ENCODE measurements around the gene ST6GALNAC4.

The ST6GALNAC4 gene

DNA sequence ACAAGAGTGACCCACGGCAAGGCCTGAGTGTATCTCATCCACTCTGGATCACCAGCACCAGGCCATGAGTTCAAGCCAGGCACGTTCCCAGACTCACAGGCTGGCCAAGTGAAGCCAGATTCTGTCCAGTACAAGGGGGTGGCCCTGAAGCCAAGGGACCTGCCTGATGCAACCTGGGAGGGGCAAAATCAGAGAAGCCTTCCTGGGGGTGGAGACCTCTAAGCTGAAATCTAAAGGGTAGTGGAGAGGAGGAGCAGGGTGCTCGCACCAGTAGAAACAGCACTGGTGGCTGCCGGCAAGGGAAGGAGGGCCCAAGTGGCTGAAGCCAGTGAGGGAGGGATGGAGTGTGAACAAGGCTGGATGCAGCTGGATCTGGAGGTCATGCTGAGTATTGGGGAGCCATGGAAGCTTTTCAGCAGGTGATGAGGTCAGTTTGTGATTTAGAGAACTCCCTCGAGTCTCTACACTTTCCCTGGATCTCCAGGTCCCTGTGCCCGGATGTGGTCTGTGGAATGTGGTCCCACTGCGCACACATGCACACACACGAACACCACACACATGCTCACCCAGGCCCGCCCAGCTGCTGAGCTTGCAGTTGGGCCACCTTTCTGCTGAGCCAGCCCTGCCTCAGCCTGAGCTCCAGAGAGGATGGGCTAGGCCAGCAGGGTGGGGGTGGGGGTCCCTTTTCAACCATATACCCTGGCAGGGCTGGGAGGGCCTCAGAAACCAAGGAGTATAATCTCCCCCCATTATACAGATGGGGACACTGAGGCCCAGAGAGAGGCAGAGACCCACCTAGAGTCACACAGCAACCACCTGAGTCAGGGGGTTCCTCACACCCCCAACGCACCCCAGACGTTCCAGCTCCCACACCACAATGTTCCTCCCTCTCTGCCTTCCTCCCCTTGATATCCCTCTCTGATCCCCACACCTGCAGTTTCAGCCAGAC lies 12.1 kb upstream of the ST6GALNAC4 start:
- H3K4me3 ChIP-seq (ENCODE audit: low read depth, low read length): no peak overlapping the region
- TF ChIP-seq, protein P1, sequence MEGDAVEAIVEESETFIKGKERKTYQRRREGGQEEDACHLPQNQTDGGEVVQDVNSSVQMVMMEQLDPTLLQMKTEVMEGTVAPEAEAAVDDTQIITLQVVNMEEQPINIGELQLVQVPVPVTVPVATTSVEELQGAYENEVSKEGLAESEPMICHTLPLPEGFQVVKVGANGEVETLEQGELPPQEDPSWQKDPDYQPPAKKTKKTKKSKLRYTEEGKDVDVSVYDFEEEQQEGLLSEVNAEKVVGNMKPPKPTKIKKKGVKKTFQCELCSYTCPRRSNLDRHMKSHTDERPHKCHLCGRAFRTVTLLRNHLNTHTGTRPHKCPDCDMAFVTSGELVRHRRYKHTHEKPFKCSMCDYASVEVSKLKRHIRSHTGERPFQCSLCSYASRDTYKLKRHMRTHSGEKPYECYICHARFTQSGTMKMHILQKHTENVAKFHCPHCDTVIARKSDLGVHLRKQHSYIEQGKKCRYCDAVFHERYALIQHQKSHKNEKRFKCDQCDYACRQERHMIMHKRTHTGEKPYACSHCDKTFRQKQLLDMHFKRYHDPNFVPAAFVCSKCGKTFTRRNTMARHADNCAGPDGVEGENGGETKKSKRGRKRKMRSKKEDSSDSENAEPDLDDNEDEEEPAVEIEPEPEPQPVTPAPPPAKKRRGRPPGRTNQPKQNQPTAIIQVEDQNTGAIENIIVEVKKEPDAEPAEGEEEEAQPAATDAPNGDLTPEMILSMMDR (IDR thresholded peaks at IDR 0.05; ENCODE audit: low read depth, low read length): no peak

DNA sequence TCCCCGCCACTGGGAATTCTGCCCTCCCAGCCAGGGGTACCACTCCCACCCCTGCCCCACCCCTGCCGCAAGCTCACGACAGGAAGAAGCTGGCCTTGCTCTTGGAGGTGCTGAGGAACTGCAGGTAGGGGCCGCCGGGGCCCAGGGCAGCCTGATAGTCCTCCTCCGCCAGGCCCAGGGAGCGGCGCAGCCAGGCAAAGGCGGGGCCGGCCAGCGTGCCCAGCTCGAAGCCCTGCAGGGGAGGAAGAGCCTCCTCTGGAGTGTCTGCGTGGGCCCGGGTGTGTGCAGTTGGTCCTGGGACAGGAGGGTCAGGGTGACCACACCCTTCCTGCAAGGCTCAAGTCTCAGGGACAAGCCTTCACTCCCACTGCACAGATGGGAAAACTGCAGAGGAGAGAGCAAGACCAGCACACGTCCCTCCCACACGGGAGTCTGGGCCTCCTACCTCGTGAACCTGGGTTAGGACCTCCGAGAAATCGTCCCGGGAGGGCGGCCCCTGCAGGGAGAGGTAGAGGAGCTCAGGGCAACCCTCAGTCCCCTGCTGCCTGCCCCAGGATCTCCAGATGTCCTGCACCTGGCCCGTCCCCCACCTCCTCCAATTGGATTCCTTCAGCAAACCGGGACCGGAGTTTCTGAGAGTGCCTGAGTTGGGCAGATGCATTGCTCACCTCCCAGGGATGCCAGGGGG lies 11.3 kb upstream of the ST6GALNAC4 start:
- TF ChIP-seq, protein P1 (IDR thresholded peaks at IDR 0.05; ENCODE audit: low read depth, low read length): no peak
- H3K4me3 ChIP-seq (ENCODE audit: low read depth, low read length): no peak overlapping the region

DNA sequence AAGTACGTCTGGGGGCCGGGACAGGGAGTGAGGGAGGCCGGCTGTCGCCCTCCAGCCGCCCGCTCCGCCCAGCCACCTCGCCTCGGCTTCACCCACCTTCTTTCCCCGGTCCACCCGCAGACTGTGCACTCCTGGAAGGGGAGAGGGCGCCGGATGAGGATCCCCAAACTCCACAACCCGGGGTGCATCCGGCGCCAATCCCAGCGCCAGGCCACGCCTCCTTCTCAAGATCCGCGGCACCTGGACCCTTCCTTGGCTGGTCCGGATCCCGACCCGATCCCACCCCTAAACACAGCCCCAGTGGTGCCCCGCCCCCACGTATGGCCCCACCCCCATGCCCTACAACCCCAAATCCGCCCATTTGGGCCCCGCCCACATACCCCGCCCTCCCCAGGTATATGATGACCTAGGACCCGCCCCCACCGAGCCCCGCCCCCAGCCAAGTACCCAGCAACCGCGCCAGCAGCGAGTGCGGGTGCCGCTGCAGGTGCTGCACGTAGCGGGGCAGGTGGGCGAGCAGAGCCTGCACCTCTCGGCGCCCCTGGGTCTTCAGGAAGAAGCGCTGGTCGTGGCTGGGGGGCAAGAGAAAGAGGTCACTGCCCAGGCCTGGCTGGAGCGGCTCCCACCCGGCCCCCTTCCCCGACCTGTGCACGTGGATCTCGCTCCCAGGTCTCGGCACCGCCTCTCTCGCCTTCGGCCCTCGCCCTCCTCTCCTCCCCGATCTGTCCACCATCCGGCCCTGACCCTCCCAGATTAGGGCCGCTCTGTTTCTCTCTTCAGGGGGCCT lies 10.6 kb upstream of the ST6GALNAC4 start:
- TF ChIP-seq, protein P1 (IDR thresholded peaks at IDR 0.05; ENCODE audit: low read depth, low read length): no peak

DNA sequence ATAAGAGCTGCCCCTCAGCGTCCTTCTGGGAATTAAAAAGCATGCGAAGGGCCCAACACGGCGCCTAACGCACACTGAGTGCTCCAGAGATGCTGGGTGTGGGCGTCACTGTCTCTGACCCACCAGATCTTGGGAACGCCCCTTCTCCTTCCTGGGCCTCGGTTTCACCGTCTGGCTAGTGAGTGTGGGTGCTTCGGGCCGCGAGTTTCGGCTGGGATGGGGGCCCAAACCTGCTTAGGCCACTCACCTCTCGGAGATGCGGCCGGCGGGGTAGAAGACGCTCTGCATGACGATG lies 10.0 kb upstream of the ST6GALNAC4 start:
- H3K4me3 ChIP-seq (ENCODE audit: low read depth, low read length): peak overlapping the region; percentile 29

More for the DNA sequence above, 10.6 kb upstream of the ST6GALNAC4 start:
- peak overlapping the region; percentile 29 for H3K4me3 ChIP-seq (ENCODE audit: low read depth, low read length)

DNA sequence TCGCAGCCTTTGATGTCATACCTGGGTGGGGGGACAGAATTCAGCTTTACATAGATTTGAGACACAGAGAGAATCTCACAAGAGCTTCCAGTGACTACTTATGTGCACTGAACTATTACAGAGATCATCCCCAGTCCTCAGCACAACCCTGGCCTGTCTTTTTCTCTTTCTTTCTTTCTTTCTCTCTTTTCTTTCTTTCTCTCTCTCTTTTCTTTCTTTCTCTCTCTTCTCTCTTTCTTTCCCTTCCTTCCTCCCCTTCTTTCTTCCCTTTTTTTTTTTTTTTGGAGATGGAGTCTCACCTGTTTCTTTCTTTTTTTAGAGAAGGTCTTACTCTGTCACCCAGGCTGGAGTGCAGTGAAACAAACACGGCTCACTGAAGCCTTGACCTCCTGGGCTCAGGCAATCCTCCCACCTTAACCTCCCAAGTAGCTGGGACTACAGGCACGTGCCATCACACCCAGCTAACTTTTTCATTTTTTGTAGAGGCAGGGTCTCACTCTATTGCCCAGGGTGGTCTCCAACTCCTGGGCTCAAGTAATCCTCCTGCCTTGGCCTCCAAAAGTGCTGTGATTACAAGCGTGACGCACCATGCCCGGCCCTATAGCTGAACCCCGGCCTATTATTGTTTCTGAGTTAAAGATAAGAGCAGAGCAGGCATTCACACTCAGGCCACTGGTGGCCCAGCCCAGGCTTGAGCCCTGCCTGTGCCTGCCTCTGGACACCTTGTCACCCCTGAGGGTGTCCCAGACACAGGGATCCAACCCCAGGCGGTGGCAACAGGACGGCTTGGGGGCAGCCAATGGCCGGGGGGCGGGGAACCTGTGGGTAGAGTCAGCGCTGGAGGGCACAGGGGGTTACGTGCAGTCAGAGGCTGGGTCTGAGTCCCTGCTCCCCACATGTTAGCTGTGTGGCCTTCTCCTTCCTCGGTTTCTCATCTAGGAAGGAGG lies 9.4 kb upstream of the ST6GALNAC4 start:
- no peak overlapping the region for H3K4me3 ChIP-seq (ENCODE audit: low read depth, low read length)

More for the DNA sequence above, 10.0 kb upstream of the ST6GALNAC4 start:
- TF ChIP-seq, protein P1 (IDR thresholded peaks at IDR 0.05; ENCODE audit: low read depth, low read length): no peak

More for the DNA sequence above, 9.4 kb upstream of the ST6GALNAC4 start:
- TF ChIP-seq, protein P1 (IDR thresholded peaks at IDR 0.05; ENCODE audit: low read depth, low read length): no peak
